ENCODE results near the gene APCDD1L. TPM values are rescaled to one million over a fixed set of nuclear protein-coding genes. Genes with fewer than 3 reads are reported as not detected.
A peak's percentile ranks its signal among the peaks of the same experiment; 100 is the strongest.

APCDD1L gene
- total RNA-seq, 1 donor from 2014 or later: 4.2 TPM

DNA sequence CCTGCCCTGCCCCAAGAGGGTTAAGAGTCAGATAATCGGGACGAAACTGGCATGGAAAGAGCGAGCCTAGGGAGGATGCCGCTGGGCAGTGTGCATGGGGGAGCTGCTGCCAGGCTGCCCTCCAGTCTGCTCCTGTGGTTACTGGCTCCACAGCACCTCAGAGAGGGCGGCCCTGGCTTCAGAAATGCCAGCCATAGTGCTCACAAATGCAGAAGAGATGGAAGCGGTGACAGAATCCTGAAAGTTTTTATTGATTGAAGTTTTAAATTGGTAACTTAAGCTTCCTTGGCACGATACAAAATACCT, 68.3 kb downstream of the APCDD1L start:
- Histone ChIP-seq H3K9me3 (ENCODE audit: control insufficient read depth in 3 of 3, low read length in 3 of 3) (no peaks in the 10 kb centered on the region), H3K27me3 (ENCODE audit: control insufficient read depth in 3 of 3, insufficient read depth in 3 of 3, low read length in 3 of 3) (no peaks in the 10 kb centered on the region), H3K27ac (ENCODE audit: low read depth, low read length) (no peak overlapping the region), H3K36me3 (ENCODE audit: control insufficient read depth in 3 of 3, insufficient read depth in 3 of 3, low read length in 3 of 3) (peaks cover 20 to 32% (median 30%) of the 10 kb centered on the region in 3 donors), H3K4me3 (ENCODE audit: low read length in 3 of 3) (no peak overlapping the region), H3K9ac (ENCODE audit: low read depth in 1 of 3, low read length in 3 of 3) (no peak overlapping the region), H3K4me1 (ENCODE audit: control insufficient read depth in 3 of 3, insufficient read depth in 3 of 3, low read length in 3 of 3) (no peaks in the 10 kb centered on the region)

GRCh38 chr20:58446264-58446959, 68.8 kb downstream of the APCDD1L start:
- Histone ChIP-seq H3K36me3 (ENCODE audit: control insufficient read depth in 3 of 3, insufficient read depth in 3 of 3, low read length in 3 of 3) (peaks cover 20 to 33% (median 32%) of the 10 kb centered on the region in 3 donors), H3K27me3 (ENCODE audit: control insufficient read depth in 3 of 3, insufficient read depth in 3 of 3, low read length in 3 of 3) (no peaks in the 10 kb centered on the region), H3K4me3 (ENCODE audit: low read length in 3 of 3) (no peak overlapping the region), H3K9ac (ENCODE audit: low read depth in 1 of 3, low read length in 3 of 3) (no peak overlapping the region), H3K27ac (ENCODE audit: low read depth, low read length) (no peak overlapping the region), H3K9me3 (ENCODE audit: control insufficient read depth in 3 of 3, low read length in 3 of 3) (no peaks in the 10 kb centered on the region), H3K4me1 (ENCODE audit: control insufficient read depth in 3 of 3, insufficient read depth in 3 of 3, low read length in 3 of 3) (no peaks in the 10 kb centered on the region)

DNA sequence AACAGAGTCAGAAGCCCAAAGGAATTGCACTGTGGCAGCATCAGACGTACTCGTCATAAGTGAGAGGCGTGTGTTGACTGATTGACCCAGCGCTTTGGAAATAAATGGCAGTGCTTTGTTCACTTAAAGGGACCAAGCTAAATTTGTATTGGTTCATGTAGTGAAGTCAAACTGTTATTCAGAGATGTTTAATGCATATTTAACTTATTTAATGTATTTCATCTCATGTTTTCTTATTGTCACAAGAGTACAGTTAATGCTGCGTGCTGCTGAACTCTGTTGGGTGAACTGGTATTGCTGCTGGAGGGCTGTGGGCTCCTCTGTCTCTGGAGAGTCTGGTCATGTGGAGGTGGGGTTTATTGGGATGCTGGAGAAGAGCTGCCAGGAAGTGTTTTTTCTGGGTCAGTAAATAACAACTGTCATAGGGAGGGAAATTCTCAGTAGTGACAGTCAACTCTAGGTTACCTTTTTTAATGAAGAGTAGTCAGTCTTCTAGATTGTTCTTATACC, 70.4 kb downstream of the APCDD1L start:
- H3K4me3 ChIP-seq (ENCODE audit: low read length in 3 of 3): no peak overlapping the region
- H3K36me3 ChIP-seq (ENCODE audit: control insufficient read depth in 3 of 3, insufficient read depth in 3 of 3, low read length in 3 of 3): peaks cover 20 to 35% (median 33%) of the 10 kb centered on the region in 3 donors
- H3K27ac ChIP-seq (ENCODE audit: low read depth, low read length): no peak overlapping the region
- H3K9me3 ChIP-seq (ENCODE audit: control insufficient read depth in 3 of 3, low read length in 3 of 3): no peaks in the 10 kb centered on the region
- no peak overlapping the region for H3K9ac ChIP-seq (ENCODE audit: low read depth in 1 of 3, low read length in 3 of 3)
- peaks cover 0 to 2% (median 1%) of the 10 kb centered on the region in 3 donors for H3K4me1 ChIP-seq (ENCODE audit: control insufficient read depth in 3 of 3, insufficient read depth in 3 of 3, low read length in 3 of 3)
- no peaks in the 10 kb centered on the region for H3K27me3 ChIP-seq (ENCODE audit: control insufficient read depth in 3 of 3, insufficient read depth in 3 of 3, low read length in 3 of 3)

- peaks cover 6 to 11% (median 8%) of the 10 kb centered on the region in 3 donors for H3K4me1 ChIP-seq (ENCODE audit: control insufficient read depth in 3 of 3, insufficient read depth in 3 of 3, low read length in 3 of 3)
- no peak overlapping the region for H3K27ac ChIP-seq (ENCODE audit: low read depth, low read length)
- no peaks in the 10 kb centered on the region for H3K27me3 ChIP-seq (ENCODE audit: control insufficient read depth in 3 of 3, insufficient read depth in 3 of 3, low read length in 3 of 3)
- peaks cover 20 to 43% (median 33%) of the 10 kb centered on the region in 3 donors for H3K36me3 ChIP-seq (ENCODE audit: control insufficient read depth in 3 of 3, insufficient read depth in 3 of 3, low read length in 3 of 3)
- no peaks in the 10 kb centered on the region for H3K9me3 ChIP-seq (ENCODE audit: control insufficient read depth in 3 of 3, low read length in 3 of 3)
- no peak overlapping the region for H3K9ac ChIP-seq (ENCODE audit: low read depth in 1 of 3, low read length in 3 of 3)
- no peak overlapping the region for H3K4me3 ChIP-seq (ENCODE audit: low read length in 3 of 3)
Observed at GRCh38 chr20:58441723-58442122, 73.5 kb downstream of the APCDD1L start.

- H3K4me3 ChIP-seq (ENCODE audit: low read length in 3 of 3): no peak overlapping the region
- H3K27me3 ChIP-seq (ENCODE audit: control insufficient read depth in 3 of 3, insufficient read depth in 3 of 3, low read length in 3 of 3): no peaks in the 10 kb centered on the region
- H3K9me3 ChIP-seq (ENCODE audit: control insufficient read depth in 3 of 3, low read length in 3 of 3): no peaks in the 10 kb centered on the region
- H3K9ac ChIP-seq (ENCODE audit: low read depth in 1 of 3, low read length in 3 of 3): no peak overlapping the region
- peaks cover 17 to 33% (median 27%) of the 10 kb centered on the region in 3 donors for H3K36me3 ChIP-seq (ENCODE audit: control insufficient read depth in 3 of 3, insufficient read depth in 3 of 3, low read length in 3 of 3)
- H3K27ac ChIP-seq (ENCODE audit: low read depth, low read length): no peak overlapping the region
- peaks cover 6 to 11% (median 8%) of the 10 kb centered on the region in 3 donors for H3K4me1 ChIP-seq (ENCODE audit: control insufficient read depth in 3 of 3, insufficient read depth in 3 of 3, low read length in 3 of 3)
Observed at GRCh38 chr20:58440021-58440767, 75.0 kb downstream of the APCDD1L start.

DNA sequence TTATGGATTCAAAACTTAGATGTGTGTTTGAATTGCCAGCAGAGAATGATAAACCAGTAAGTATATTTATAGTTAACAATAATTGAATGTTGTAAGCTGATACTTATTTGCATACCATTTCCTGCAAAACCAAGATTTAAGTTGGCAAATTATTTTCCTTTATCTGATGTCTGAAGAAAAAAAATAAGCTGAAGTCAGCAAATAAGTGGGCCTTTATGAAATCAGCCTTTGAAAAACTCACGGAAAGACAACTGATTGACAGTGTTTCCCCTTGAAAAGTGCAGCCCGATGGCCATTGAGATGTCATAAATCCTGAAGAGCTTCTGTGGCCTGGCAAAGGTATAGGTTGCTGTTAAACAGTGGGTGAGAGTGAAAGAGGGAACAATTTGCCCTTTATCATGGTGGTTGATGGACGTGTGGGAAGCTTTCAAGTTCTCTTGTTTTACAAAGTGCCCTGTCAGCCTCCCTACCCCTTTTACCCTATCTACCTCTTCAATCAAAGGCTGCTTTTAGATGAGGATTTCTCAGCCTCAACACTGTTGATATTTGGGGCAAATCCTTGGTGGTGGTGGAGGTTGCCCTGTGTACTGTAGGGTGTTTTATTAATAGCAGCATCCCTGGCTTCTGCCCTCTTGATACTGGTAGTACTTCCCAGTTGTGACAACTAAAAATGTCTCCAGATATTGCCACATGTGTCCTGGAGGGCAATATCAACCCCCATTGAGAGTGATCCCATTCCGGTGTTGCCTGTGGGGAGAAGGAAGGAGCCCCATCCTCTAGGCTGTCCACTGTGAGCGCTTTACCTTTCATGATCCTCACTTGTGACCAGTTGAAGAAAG, 76.0 kb downstream of the APCDD1L start:
- Histone ChIP-seq H3K4me1 (ENCODE audit: control insufficient read depth in 3 of 3, insufficient read depth in 3 of 3, low read length in 3 of 3) (peaks cover 6 to 11% (median 8%) of the 10 kb centered on the region in 3 donors), H3K9me3 (ENCODE audit: control insufficient read depth in 3 of 3, low read length in 3 of 3) (no peaks in the 10 kb centered on the region), H3K27me3 (ENCODE audit: control insufficient read depth in 3 of 3, insufficient read depth in 3 of 3, low read length in 3 of 3) (no peaks in the 10 kb centered on the region), H3K9ac (ENCODE audit: low read depth in 1 of 3, low read length in 3 of 3) (peak overlapping the region in 1 of 3 donors; percentile 3), H3K36me3 (ENCODE audit: control insufficient read depth in 3 of 3, insufficient read depth in 3 of 3, low read length in 3 of 3) (peaks cover 10 to 23% (median 17%) of the 10 kb centered on the region in 3 donors), H3K27ac (ENCODE audit: low read depth, low read length) (no peak overlapping the region), H3K4me3 (ENCODE audit: low read length in 3 of 3) (no peak overlapping the region)

DNA sequence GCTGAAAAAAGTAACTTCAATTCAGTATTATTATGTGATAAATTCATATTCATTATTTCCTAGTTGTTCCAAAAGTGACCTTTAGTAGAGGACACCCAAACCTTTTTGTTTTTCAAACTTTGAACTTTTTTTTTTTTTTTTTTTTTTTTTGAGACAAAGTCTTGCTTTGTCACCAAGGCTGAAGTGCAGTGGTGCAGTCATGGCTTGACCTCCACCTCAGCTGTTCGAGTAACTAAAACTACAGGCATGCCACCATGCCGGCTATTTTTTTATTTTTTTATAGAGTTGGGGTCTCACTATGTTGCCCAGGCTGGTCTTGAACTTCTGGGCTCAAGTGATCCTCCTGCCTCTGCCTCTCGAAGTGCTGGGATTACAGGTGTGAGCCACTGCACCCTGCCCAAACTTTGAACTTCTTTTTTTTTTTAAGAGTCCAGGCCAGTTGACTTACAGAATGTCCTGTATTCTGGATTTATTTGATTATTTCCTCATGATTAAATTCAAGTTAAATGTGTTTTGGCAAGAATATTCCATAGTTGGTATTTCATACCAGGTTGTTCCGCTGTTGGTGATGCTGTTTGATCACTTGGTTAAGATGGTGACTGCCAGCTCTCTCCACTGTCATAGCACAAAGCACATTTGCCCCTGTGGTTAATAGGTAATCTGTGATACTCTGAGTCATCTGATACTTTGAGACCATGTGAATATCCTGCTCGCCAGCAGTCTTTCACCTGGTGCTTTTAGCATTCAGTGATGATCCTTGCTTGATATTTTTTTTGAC, 78.1 kb downstream of the APCDD1L start:
- peaks cover 3 to 15% (median 4%) of the 10 kb centered on the region in 3 donors for H3K36me3 ChIP-seq (ENCODE audit: control insufficient read depth in 3 of 3, insufficient read depth in 3 of 3, low read length in 3 of 3)
- H3K9ac ChIP-seq (ENCODE audit: low read depth in 1 of 3, low read length in 3 of 3): no peak overlapping the region
- H3K4me1 ChIP-seq (ENCODE audit: control insufficient read depth in 3 of 3, insufficient read depth in 3 of 3, low read length in 3 of 3): peaks cover 17 to 27% (median 19%) of the 10 kb centered on the region in 3 donors
- H3K9me3 ChIP-seq (ENCODE audit: control insufficient read depth in 3 of 3, low read length in 3 of 3): no peaks in the 10 kb centered on the region
- H3K27ac ChIP-seq (ENCODE audit: low read depth, low read length): no peak overlapping the region
- no peak overlapping the region for H3K4me3 ChIP-seq (ENCODE audit: low read length in 3 of 3)
- no peaks in the 10 kb centered on the region for H3K27me3 ChIP-seq (ENCODE audit: control insufficient read depth in 3 of 3, insufficient read depth in 3 of 3, low read length in 3 of 3)

- no peaks in the 10 kb centered on the region for H3K9me3 ChIP-seq (ENCODE audit: control insufficient read depth in 3 of 3, low read length in 3 of 3)
- H3K9ac ChIP-seq (ENCODE audit: low read depth in 1 of 3, low read length in 3 of 3): no peak overlapping the region
- H3K4me3 ChIP-seq (ENCODE audit: low read length in 3 of 3): no peak overlapping the region
- no peaks in the 10 kb centered on the region for H3K27me3 ChIP-seq (ENCODE audit: control insufficient read depth in 3 of 3, insufficient read depth in 3 of 3, low read length in 3 of 3)
- peaks cover 21 to 34% (median 25%) of the 10 kb centered on the region in 3 donors for H3K4me1 ChIP-seq (ENCODE audit: control insufficient read depth in 3 of 3, insufficient read depth in 3 of 3, low read length in 3 of 3)
- H3K27ac ChIP-seq (ENCODE audit: low read depth, low read length): no peak overlapping the region
- peaks cover 0 to 12% (median 3%) of the 10 kb centered on the region in 3 donors for H3K36me3 ChIP-seq (ENCODE audit: control insufficient read depth in 3 of 3, insufficient read depth in 3 of 3, low read length in 3 of 3)
Observed at GRCh38 chr20:58435237-58435636, 80.0 kb downstream of the APCDD1L start.

DNA sequence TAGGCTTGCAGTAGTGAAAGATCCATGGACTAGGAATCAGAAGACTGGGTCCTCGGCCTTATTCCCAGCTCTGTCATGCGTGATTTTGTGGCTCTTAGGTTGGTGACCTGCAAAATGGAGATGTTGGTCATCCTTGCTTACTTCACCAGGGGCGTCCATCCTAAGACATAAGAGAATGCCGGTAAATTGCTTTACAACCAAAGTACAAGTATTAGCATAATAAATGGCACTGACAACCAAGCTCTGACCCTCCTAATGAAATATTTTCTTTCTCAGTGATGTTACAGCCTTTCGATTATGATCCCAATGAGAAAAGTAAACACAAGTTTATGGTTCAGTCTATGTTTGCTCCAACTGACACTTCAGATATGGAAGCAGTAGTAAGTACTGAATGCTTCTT, 80.9 kb downstream of the APCDD1L start:
- no peak overlapping the region for H3K4me3 ChIP-seq (ENCODE audit: low read length in 3 of 3)
- no peak overlapping the region for H3K27ac ChIP-seq (ENCODE audit: low read depth, low read length)
- peaks cover 15 to 28% (median 23%) of the 10 kb centered on the region in 3 donors for H3K4me1 ChIP-seq (ENCODE audit: control insufficient read depth in 3 of 3, insufficient read depth in 3 of 3, low read length in 3 of 3)
- no peaks in the 10 kb centered on the region for H3K9me3 ChIP-seq (ENCODE audit: control insufficient read depth in 3 of 3, low read length in 3 of 3)
- H3K27me3 ChIP-seq (ENCODE audit: control insufficient read depth in 3 of 3, insufficient read depth in 3 of 3, low read length in 3 of 3): no peaks in the 10 kb centered on the region
- H3K36me3 ChIP-seq (ENCODE audit: control insufficient read depth in 3 of 3, insufficient read depth in 3 of 3, low read length in 3 of 3): peaks cover 0 to 12% (median 4%) of the 10 kb centered on the region in 3 donors
- no peak overlapping the region for H3K9ac ChIP-seq (ENCODE audit: low read depth in 1 of 3, low read length in 3 of 3)

Data from skeletal muscle tissue (tissue), 4 donors.